MM.1S (cell line): ENCODE results near the gene ABCC1.

ENCODE experiments used
- DNase-seq: peaks from one replicate; pipeline ENCODE4 v3.0.0-alpha.2; 2015
- H2AFZ ChIP-seq: fragments of 300-600 bp; sonication (generic); 2 replicates; pipeline ENCODE4 v1.6.0; 2016; ENCODE audit warnings: antibody characterized with exemption, low read length
- H3F3A ChIP-seq: fragments of 300-600 bp; sonication (generic); 2 replicates; pipeline ENCODE4 v1.6.1; 2016; ENCODE audit warnings: mild to moderate bottlenecking, antibody characterized with exemption, low read length, moderate library complexity, mixed read lengths; ENCODE audit not compliant: insufficient read depth
- H3K27ac ChIP-seq: fragments of 300-600 bp; sonication (generic); 2 replicates; pipeline ENCODE4 v1.5.1; 2016; ENCODE audit warnings: mild to moderate bottlenecking, low read length
- H3K27me3 ChIP-seq: fragments of 300-600 bp; sonication (generic); replicated peaks from 2 replicates; pipeline ENCODE4 v1.6.0; 2016; ENCODE audit warnings: low read length; ENCODE audit not compliant: insufficient read depth
- H3K36me3 ChIP-seq: fragments of 300-600 bp; sonication (generic); replicated peaks from 2 replicates; pipeline ENCODE4 v1.6.1; 2016; ENCODE audit warnings: mild to moderate bottlenecking, low read length, mixed read lengths; ENCODE audit not compliant: insufficient read depth
- H3K4me1 ChIP-seq: fragments of 300-600 bp; sonication (generic); 2 replicates; pipeline ENCODE4 v1.6.1; 2016; ENCODE audit warnings: low read length, mixed read lengths
- H3K4me2 ChIP-seq: fragments of 300-600 bp; sonication (generic); 2 replicates; pipeline ENCODE4 v1.6.0; 2016; ENCODE audit warnings: low read depth, low read length
- H3K4me3 ChIP-seq: fragments of 300-600 bp; sonication (generic); 2 replicates; pipeline ENCODE4 v1.5.1; 2016; ENCODE audit warnings: low read length, mixed read lengths
- H3K79me2 ChIP-seq: fragments of 300-600 bp; sonication (generic); 2 replicates; pipeline ENCODE4 v1.6.1; 2016; ENCODE audit warnings: mixed run types, low read length, mixed read lengths
- H3K9ac ChIP-seq: fragments of 300-600 bp; sonication (generic); 2 replicates; pipeline ENCODE4 v1.6.1; 2016; ENCODE audit warnings: low read length, mixed read lengths
- H3K9me2 ChIP-seq: fragments of 300-600 bp; sonication (generic); replicated peaks from 2 replicates; pipeline ENCODE4 v1.6.1; 2016; ENCODE audit warnings: mild to moderate bottlenecking, low read length, mixed read lengths; ENCODE audit not compliant: insufficient read depth
- H3K9me3 ChIP-seq: fragments of 300-600 bp; sonication (generic); replicated peaks from 2 replicates; pipeline ENCODE4 v1.6.1; 2016; ENCODE audit warnings: mild to moderate bottlenecking, low read length, mixed read lengths; ENCODE audit not compliant: insufficient read depth
- H4K20me1 ChIP-seq: fragments of 300-600 bp; sonication (generic); 2 replicates; pipeline ENCODE4 v1.6.1; 2016; ENCODE audit warnings: mild to moderate bottlenecking, low read length, moderate library complexity, mixed read lengths; ENCODE audit not compliant: insufficient read depth
- EZH2 ChIP-seq: fragments of 300-600 bp; sonication (generic); optimal IDR thresholded peaks from 2 replicates; pipeline ENCODE3; 2017; ENCODE audit warnings: low read depth, mild to moderate bottlenecking, antibody characterized with exemption, low read length, mixed read lengths
- EZH2phosphoT487 ChIP-seq: fragments of 300-600 bp; sonication (generic); IDR thresholded peaks from 2 replicates; pipeline ENCODE4 v1.6.1; 2018; ENCODE audit warnings: antibody characterized with exemption, low read length
- TF ChIP-seq, protein P1 (sequence below): fragments of 300-600 bp; sonication (generic); IDR thresholded peaks from 2 replicates; pipeline ENCODE4 v1.5.1; 2016; ENCODE audit warnings: antibody characterized with exemption, low read length, mixed read lengths

ABCC1 gene

DNA sequence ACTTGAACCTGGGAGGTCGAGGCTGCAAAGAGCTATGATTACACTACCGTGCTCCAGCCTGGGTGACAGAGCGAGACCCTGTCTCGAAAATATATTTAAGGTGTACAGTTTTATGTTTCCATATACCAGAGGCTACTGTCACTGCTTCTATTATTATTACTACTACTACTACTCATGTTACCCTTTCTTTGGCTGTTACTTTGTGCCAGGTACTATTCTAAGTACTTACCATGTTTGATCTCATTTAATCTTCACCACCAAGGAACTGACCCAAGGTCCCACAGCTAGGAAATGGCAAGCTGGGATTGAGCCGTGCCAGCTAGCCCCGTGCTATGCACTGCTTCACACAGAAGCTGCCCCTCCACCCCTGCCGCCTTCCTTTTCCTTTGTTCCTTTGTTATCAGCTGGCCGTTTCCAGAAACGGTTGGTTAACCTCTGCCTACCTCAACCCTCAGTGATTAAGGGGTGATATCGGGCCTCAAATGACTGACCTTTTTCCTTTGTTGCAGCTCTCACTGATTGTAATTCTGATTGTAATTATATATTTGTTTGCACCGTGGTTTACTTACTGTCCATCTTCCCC, 78.4 kb downstream of the ABCC1 start:
- H3K4me1 ChIP-seq: no peaks in the 10 kb centered on the region
- no peak overlapping the region for H2AFZ ChIP-seq
- no peaks in the 10 kb centered on the region for H3K9me3 ChIP-seq
- no peaks in the 10 kb centered on the region for H3K9me2 ChIP-seq
- H3K79me2 ChIP-seq: no peaks in the 10 kb centered on the region
- H3K27me3 ChIP-seq: no peaks in the 10 kb centered on the region
- no peak overlapping the region for H3K27ac ChIP-seq
- H3K4me2 ChIP-seq: no peak overlapping the region
- no peaks in the 10 kb centered on the region for H3F3A ChIP-seq
- TF ChIP-seq EZH2: no peak
- no peak for TF ChIP-seq EZH2phosphoT487
- TF ChIP-seq, protein P1, sequence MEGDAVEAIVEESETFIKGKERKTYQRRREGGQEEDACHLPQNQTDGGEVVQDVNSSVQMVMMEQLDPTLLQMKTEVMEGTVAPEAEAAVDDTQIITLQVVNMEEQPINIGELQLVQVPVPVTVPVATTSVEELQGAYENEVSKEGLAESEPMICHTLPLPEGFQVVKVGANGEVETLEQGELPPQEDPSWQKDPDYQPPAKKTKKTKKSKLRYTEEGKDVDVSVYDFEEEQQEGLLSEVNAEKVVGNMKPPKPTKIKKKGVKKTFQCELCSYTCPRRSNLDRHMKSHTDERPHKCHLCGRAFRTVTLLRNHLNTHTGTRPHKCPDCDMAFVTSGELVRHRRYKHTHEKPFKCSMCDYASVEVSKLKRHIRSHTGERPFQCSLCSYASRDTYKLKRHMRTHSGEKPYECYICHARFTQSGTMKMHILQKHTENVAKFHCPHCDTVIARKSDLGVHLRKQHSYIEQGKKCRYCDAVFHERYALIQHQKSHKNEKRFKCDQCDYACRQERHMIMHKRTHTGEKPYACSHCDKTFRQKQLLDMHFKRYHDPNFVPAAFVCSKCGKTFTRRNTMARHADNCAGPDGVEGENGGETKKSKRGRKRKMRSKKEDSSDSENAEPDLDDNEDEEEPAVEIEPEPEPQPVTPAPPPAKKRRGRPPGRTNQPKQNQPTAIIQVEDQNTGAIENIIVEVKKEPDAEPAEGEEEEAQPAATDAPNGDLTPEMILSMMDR: no peak
- H3K36me3 ChIP-seq: no peaks in the 10 kb centered on the region
- DNase-seq: no peak
- H3K4me3 ChIP-seq: no peak overlapping the region
- no peak overlapping the region for H3K9ac ChIP-seq
- no peaks in the 10 kb centered on the region for H4K20me1 ChIP-seq

DNA sequence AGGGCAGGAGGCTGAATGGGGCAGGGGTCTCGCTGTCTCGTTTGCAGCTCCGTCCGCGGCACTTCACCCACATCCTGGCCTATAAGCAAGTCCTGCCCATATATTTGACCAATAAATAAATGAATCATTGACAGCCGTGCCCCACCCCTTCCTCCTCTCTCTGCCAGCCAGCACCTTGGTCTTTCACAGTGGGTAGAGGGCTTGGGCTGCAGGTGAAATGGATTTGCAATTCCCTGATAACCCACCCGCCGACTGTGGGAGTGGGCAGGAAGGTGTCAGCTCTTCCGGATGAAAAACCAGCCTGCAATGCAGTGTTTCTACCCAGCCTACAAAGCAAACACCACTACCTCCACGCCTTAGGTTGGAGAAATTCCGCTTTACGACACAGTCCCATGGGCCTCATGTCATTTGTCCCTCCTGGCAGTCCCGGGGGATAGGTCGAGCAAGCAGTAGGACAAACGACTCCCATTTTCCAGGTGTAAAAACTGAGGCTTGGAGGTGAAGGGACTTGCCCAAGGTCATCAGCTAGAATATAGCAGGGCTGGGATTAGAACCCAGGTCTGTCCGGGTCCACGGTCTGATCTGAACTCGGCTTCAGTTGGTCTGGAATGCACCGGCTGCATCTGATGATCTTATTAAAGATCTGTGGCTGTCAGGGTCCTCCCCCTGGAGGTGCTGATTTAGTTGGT, 79.0 kb downstream of the ABCC1 start:
- DNase-seq: no peak
- H2AFZ ChIP-seq: no peak overlapping the region
- no peaks in the 10 kb centered on the region for H3K79me2 ChIP-seq
- no peak overlapping the region for H3K4me3 ChIP-seq
- no peaks in the 10 kb centered on the region for H3K27me3 ChIP-seq
- TF ChIP-seq, protein P1: no peak
- TF ChIP-seq EZH2phosphoT487 (no peak), EZH2 (no peak)
- no peak overlapping the region for H3K9ac ChIP-seq
- H3K4me2 ChIP-seq: no peak overlapping the region
- H3K9me3 ChIP-seq: no peaks in the 10 kb centered on the region
- no peaks in the 10 kb centered on the region for H3F3A ChIP-seq
- H4K20me1 ChIP-seq: no peaks in the 10 kb centered on the region
- no peaks in the 10 kb centered on the region for H3K4me1 ChIP-seq
- no peaks in the 10 kb centered on the region for H3K9me2 ChIP-seq
- no peak overlapping the region for H3K27ac ChIP-seq
- H3K36me3 ChIP-seq: no peaks in the 10 kb centered on the region

DNA sequence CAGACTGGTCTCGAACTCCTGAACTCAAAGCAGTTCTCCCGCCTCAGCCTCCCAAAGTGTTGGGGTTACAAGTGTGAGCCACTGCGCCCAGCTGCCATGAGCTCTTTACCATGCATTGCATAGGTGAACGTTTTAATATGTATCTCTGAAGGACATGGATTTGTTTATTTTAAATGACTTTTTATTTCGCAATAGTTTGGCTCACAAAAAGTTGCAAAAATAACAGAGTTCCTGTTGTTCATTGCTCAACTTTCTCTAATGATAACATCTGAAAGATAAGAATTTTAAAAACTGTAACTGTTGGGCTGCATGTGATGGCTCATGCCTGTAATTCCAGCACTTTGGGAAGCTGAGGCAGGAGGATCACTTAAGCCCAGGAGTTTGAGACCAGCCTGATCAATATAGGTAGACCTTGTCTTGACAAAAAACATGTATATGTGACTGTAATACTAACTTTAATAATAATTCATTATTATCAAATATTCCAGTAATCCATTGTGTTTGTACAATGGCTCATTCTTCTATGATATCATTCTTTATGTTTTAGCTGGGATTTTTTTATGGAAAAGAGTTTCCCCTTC, 80.1 kb downstream of the ABCC1 start:
- H2AFZ ChIP-seq: no peak overlapping the region
- H3F3A ChIP-seq: no peaks in the 10 kb centered on the region
- no peak overlapping the region for H3K4me3 ChIP-seq
- H3K27me3 ChIP-seq: no peaks in the 10 kb centered on the region
- H3K36me3 ChIP-seq: no peaks in the 10 kb centered on the region
- H4K20me1 ChIP-seq: no peaks in the 10 kb centered on the region
- no peaks in the 10 kb centered on the region for H3K9me2 ChIP-seq
- TF ChIP-seq EZH2phosphoT487 (no peak), EZH2 (no peak)
- TF ChIP-seq, protein P1: no peak
- H3K27ac ChIP-seq: no peak overlapping the region
- no peaks in the 10 kb centered on the region for H3K4me1 ChIP-seq
- no peak overlapping the region for H3K9ac ChIP-seq
- H3K79me2 ChIP-seq: no peaks in the 10 kb centered on the region
- no peak for DNase-seq
- no peaks in the 10 kb centered on the region for H3K9me3 ChIP-seq
- H3K4me2 ChIP-seq: no peak overlapping the region
